NB4 (cell line): ENCODE measurements around the gene CACNA2D4.
A peak's percentile ranks its signal among the peaks of the same experiment; 100 is the strongest.

Experiments
- DNase-seq: peaks from one replicate; pipeline ENCODE4 v3.0.0; 2010; ENCODE audit warnings: low read depth
- H3K4me3 ChIP-seq: one replicate; pipeline ENCODE4 v1.5.1; 2011; ENCODE audit warnings: mild to moderate bottlenecking, low read depth, low read length, moderate library complexity
- CTCF ChIP-seq: IDR thresholded peaks from one replicate; pipeline ENCODE4 v1.5.1; 2012; ENCODE audit warnings: low read depth, low read length
- MYC ChIP-seq: IDR thresholded peaks from 2 replicates; pipeline ENCODE4 v1.6.1; 2011; ENCODE audit warnings: low read depth, low read length
- POLR2A ChIP-seq: IDR thresholded peaks from 2 replicates; pipeline ENCODE4 v1.6.1; 2011; ENCODE audit warnings: mild to moderate bottlenecking; ENCODE audit not compliant: insufficient read length; ENCODE audit errors: extremely low read depth
- TF ChIP-seq, protein P1 (sequence below): IDR thresholded peaks from 2 replicates; pipeline ENCODE4 v1.6.1; 2011; ENCODE audit warnings: low read depth, low read length

The CACNA2D4 gene

GRCh38 chr12:1907652-1908611, 10.5 kb downstream of the CACNA2D4 start:
- TF ChIP-seq, protein P1, sequence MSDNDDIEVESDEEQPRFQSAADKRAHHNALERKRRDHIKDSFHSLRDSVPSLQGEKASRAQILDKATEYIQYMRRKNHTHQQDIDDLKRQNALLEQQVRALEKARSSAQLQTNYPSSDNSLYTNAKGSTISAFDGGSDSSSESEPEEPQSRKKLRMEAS = no peak
- TF ChIP-seq POLR2A (no peak), CTCF (no peak), MYC (no peak)
- no peak for DNase-seq
- no peak overlapping the region for H3K4me3 ChIP-seq

- TF ChIP-seq CTCF (no peak), MYC (no peak), POLR2A (no peak)
- TF ChIP-seq, protein P1 = no peak
- no peak for DNase-seq
- H3K4me3 ChIP-seq = no peak overlapping the region
Observed at GRCh38 chr12:1906579-1906978, 11.9 kb downstream of the CACNA2D4 start.

- no peak overlapping the region for H3K4me3 ChIP-seq
- no peak for DNase-seq
- TF ChIP-seq MYC = no peak
- TF ChIP-seq CTCF = no peak
- TF ChIP-seq, protein P1 = no peak
- TF ChIP-seq POLR2A = no peak
Observed at GRCh38 chr12:1904875-1905274, 13.6 kb downstream of the CACNA2D4 start.

DNA sequence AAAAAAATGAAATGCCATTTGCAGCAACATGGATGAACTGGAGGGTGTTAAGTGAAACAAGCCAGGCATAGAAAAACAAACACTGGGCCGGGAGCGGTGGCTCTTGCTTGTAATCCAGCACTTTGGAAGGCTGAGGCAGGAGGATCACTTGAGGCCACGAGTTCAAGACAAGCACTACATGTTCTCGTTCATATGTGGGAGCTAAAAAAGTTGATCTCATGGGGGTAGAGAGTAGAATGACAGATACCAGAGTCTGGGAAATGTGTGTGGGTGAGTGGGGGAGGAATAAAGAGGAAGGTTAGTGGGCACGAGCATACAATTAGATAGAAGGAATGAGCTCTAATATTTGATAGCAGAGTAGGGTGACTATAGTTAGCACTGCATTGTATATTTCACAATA, 21.5 kb downstream of the CACNA2D4 start:
- TF ChIP-seq, protein P1 = no peak
- TF ChIP-seq CTCF (no peak), MYC (no peak), POLR2A (no peak)

DNA sequence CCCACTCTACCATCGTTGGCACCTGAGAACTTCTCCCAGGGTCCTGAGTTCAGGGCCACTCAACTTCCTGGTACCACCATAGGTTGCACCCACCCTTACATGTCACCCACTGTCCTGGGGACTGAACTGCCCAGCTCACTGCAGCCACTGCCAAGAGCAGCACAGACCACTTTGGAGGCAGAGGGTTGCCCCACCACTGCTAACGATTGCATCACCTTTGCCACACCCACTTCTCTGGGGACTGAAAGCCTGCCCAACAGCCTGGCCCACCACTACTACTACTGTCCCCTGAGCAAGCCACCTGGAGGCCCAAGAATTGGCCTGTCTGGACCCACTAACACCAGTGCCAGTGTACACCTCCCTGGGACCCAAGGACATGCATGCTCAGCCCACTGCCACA, 27.6 kb downstream of the CACNA2D4 start:
- DNase-seq = peak; percentile 64
- no peak for TF ChIP-seq CTCF
- TF ChIP-seq, protein P1 = no peak
- no peak for TF ChIP-seq POLR2A
- TF ChIP-seq MYC = no peak
- no peak overlapping the region for H3K4me3 ChIP-seq

More for the DNA sequence above, 21.5 kb downstream of the CACNA2D4 start:
- DNase-seq = no peak
- no peak overlapping the region for H3K4me3 ChIP-seq
